Loucy (cell line): ENCODE results near the gene ZNF521.

Source experiments
- H2AFZ ChIP-seq: fragments of 200-600 bp; sonication (generic); 2 replicates; pipeline ENCODE4 v1.6.0; 2016; ENCODE audit warnings: antibody characterized with exemption, mild to moderate bottlenecking, low read length, moderate library complexity
- H3F3A ChIP-seq: fragments of 200-600 bp; 2 replicates; pipeline ENCODE4 v1.6.0; 2016; ENCODE audit warnings: antibody characterized with exemption, low read depth, mild to moderate bottlenecking
- H3K27me3 ChIP-seq: fragments of 200-600 bp; sonication (generic); 2 replicates; pipeline ENCODE4 v1.6.1; 2014; ENCODE audit warnings: low read length, mild to moderate bottlenecking; ENCODE audit not compliant: insufficient read depth, poor library complexity, severe bottlenecking
- H3K36me3 ChIP-seq: fragments of 200-600 bp; sonication (generic); 2 replicates; pipeline ENCODE4 v1.6.1; 2016; ENCODE audit warnings: low read length; ENCODE audit not compliant: insufficient read depth
- H3K4me1 ChIP-seq: fragments of 200-600 bp; sonication (generic); 2 replicates; pipeline ENCODE4 v1.5.1; 2014; ENCODE audit warnings: low read length, mild to moderate bottlenecking; ENCODE audit not compliant: insufficient read depth, poor library complexity, severe bottlenecking
- H3K4me2 ChIP-seq: fragments of 200-600 bp; sonication (generic); 2 replicates; pipeline ENCODE4 v1.6.0; 2014; ENCODE audit warnings: antibody characterized with exemption, low read length, low read depth, mild to moderate bottlenecking; ENCODE audit not compliant: poor library complexity, severe bottlenecking
- H3K4me3 ChIP-seq: fragments of 200-600 bp; sonication (generic); 2 replicates; pipeline ENCODE4 v1.5.1; 2014; ENCODE audit warnings: low read length, mild to moderate bottlenecking, mixed read lengths; ENCODE audit not compliant: poor library complexity, severe bottlenecking
- H3K79me2 ChIP-seq: fragments of 200-600 bp; sonication (generic); 2 replicates; pipeline ENCODE4 v1.6.1; 2014; ENCODE audit warnings: low read length; ENCODE audit not compliant: insufficient read depth
- H3K9ac ChIP-seq: fragments of 200-600 bp; sonication (generic); 2 replicates; pipeline ENCODE4 v1.6.0; 2014; ENCODE audit warnings: mild to moderate bottlenecking, low read depth, low read length, moderate library complexity; ENCODE audit not compliant: poor library complexity, severe bottlenecking
- H3K9me2 ChIP-seq: fragments of 200-600 bp; sonication (generic); replicated peaks from 2 replicates; pipeline ENCODE4 v1.6.1; 2016; ENCODE audit warnings: low read depth, low read length, mixed read lengths
- H3K9me3 ChIP-seq: fragments of 200-600 bp; sonication (generic); 2 replicates; pipeline ENCODE4 v1.6.1; 2014; ENCODE audit warnings: mild to moderate bottlenecking, antibody characterized with exemption, low read length, low read depth; ENCODE audit not compliant: insufficient read depth
- H4K20me1 ChIP-seq: fragments of 200-600 bp; sonication (generic); 2 replicates; pipeline ENCODE4 v1.6.0; 2014; ENCODE audit warnings: antibody characterized with exemption, low read length, mild to moderate bottlenecking; ENCODE audit not compliant: insufficient read depth, poor library complexity, severe bottlenecking
- CTCF ChIP-seq: fragments of 200-600 bp; sonication (generic); conservative IDR thresholded peaks from 2 replicates; pipeline ENCODE4 v1.5.1; 2014; ENCODE audit warnings: mild to moderate bottlenecking, antibody characterized with exemption, low read length
- EZH2phosphoT487 ChIP-seq: fragments of 200-600 bp; IDR thresholded peaks from 2 replicates; pipeline ENCODE4 v1.6.1; 2018; ENCODE audit warnings: antibody characterized with exemption, mild to moderate bottlenecking, moderate library complexity, borderline replicate concordance

The ZNF521 gene

GRCh38 chr18:25100418-25100817, 251.5 kb downstream of the ZNF521 start:
- Histone ChIP-seq H3K4me1 (peaks cover 39% of the 10 kb centered on the region), H3K9me2 (no peaks in the 10 kb centered on the region), H3K79me2 (no peaks in the 10 kb centered on the region), H3K27me3 (no peaks in the 10 kb centered on the region), H4K20me1 (no peaks in the 10 kb centered on the region), H3F3A (peaks cover 3% of the 10 kb centered on the region; the same call in 1 of the 2 replicates), H3K9ac (no peak overlapping the region), H3K4me2 (no peak overlapping the region), H3K4me3 (no peak overlapping the region), H2AFZ (no peak overlapping the region), H3K36me3 (no peaks in the 10 kb centered on the region), H3K9me3 (no peaks in the 10 kb centered on the region)
- TF ChIP-seq CTCF = no peak
- no peak for TF ChIP-seq EZH2phosphoT487

- Histone ChIP-seq H3K9me3 (no peaks in the 10 kb centered on the region), H3K4me1 (peaks cover 44% of the 10 kb centered on the region), H3K27me3 (no peaks in the 10 kb centered on the region), H3K9ac (no peak overlapping the region), H3K79me2 (no peaks in the 10 kb centered on the region), H3K4me3 (no peak overlapping the region), H2AFZ (no peak overlapping the region), H3K9me2 (no peaks in the 10 kb centered on the region), H3K36me3 (no peaks in the 10 kb centered on the region), H4K20me1 (no peaks in the 10 kb centered on the region), H3K4me2 (no peak overlapping the region), H3F3A (peaks cover 3% of the 10 kb centered on the region; the same call in 1 of the 2 replicates)
- TF ChIP-seq EZH2phosphoT487 = no peak
- TF ChIP-seq CTCF = no peak
Observed at GRCh38 chr18:25099895-25100294, 252.1 kb downstream of the ZNF521 start.

GRCh38 chr18:25097569-25098056, 254.4 kb downstream of the ZNF521 start:
- TF ChIP-seq CTCF (no peak), EZH2phosphoT487 (no peak)
- no peaks in the 10 kb centered on the region for H3K27me3 ChIP-seq
- no peaks in the 10 kb centered on the region for H3K9me3 ChIP-seq
- H3K36me3 ChIP-seq = no peaks in the 10 kb centered on the region
- H3K9me2 ChIP-seq = no peaks in the 10 kb centered on the region
- peak overlapping the region; percentile 49 for H3K4me3 ChIP-seq
- peaks cover 3% of the 10 kb centered on the region; the same call in 1 of the 2 replicates for H3F3A ChIP-seq
- H4K20me1 ChIP-seq = no peaks in the 10 kb centered on the region
- H3K79me2 ChIP-seq = no peaks in the 10 kb centered on the region
- H3K4me2 ChIP-seq = peak overlapping the region; percentile 67
- peak overlapping the region; percentile 8 for H3K9ac ChIP-seq
- H3K4me1 ChIP-seq = peaks cover 42% of the 10 kb centered on the region
- no peak overlapping the region for H2AFZ ChIP-seq
